A204.1 (cell line): Measurements from ENCODE around the gene CHD5.

Experiments used
- FAIRE-seq: peaks from 2 replicates; lab custom pipeline; 2012; peaks lifted over from hg19 to GRCh38; lab: Jason Lieb, UNC

The CHD5 gene

DNA sequence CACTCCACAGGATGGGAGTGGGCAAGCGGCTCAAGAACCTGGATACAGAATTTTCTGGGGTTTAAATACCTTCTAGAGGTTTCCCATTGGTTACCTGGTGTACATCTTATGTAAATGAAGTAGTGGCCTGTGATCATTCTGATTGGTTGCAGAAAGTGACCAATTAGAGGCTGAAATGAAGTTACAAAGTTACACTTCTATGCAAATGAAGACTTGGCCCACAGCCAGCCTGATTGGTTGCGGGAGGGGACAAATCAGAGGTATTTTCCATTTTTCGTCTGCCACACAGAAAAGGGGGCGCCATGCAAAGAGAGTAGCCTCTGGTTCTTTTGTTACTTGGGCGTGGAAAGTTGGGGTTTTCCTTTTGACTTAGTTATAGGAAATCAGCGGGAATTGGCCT, 125.5 kb downstream of the CHD5 start:
- no peak for FAIRE-seq

DNA sequence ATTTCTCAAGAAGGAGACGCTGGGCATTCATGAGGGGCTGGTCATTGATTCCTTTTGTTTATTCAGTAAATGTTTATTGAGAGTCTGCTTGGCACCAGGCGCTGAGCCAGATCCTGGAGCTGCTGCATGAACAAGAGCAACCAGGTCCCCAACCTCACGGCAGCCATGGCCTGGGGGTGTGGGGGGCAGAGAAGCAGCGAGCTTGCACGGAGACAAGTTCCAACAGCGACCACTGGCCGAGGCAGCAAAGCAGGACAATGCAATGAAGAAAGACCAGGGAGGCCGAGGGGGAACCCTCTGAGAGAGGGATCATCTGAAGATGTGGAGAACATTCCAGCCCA, 126.9 kb downstream of the CHD5 start:
- FAIRE-seq, result no peak

DNA sequence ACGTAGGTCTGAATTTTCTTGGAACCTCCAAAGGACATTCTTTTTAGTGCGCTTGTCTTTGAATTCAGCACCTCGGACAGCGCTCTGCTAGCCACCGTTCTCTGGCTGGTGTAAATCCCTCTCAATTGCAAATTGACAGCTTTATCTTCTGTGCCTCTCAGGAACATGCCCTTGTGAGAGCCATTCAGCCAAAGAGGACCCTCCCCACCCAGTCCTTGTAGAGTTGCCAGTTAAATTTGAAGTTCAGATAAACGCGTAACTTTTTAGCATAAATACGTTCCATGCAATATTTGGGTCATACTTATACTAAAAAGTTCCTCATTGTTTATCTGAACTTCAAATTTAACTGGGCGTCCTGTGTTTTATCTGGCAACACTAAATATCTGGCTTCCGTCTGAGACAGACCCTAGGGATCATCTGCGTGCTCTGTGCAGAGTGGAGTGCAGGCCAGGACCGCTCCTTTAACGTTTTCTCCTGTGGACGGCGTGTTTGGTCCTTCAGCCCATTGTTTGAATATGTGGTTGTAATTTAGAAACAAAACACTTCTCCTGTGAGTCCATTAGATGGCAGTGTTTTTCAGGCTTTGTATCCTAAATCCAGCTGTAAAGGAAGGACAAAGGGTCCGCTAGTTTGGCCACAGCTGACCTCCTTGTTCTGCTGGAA, 127.4 kb downstream of the CHD5 start:
- FAIRE-seq, result no peak
